ENCODE measurements around the gene APOLD1.
"Not testable (repeated sequence)": the region's sequence is repeated elsewhere in the genome, so short reads cannot be mapped to it uniquely, and the experiment has no call there.

DNA sequence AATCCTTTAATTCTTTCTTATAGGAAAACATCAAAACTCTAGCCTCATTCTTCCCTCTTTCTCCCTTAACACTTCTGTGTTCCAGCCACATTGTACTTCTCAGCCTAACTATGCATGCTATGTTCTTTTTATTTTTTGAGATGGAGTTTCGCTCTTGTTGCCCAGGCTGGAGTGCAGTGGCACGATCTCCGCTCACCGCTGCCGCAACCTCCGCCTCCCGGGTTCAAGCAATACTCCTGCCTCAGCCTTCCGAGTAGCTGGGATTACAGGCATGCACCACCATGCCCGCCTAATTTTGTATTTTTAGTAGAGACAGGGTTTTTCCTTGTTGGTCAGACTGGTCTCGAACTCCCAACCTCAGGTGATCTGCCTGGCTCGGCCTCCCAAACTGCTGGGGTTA lies 34.9 kb downstream of the APOLD1 start:
- TF ChIP-seq, protein P1, sequence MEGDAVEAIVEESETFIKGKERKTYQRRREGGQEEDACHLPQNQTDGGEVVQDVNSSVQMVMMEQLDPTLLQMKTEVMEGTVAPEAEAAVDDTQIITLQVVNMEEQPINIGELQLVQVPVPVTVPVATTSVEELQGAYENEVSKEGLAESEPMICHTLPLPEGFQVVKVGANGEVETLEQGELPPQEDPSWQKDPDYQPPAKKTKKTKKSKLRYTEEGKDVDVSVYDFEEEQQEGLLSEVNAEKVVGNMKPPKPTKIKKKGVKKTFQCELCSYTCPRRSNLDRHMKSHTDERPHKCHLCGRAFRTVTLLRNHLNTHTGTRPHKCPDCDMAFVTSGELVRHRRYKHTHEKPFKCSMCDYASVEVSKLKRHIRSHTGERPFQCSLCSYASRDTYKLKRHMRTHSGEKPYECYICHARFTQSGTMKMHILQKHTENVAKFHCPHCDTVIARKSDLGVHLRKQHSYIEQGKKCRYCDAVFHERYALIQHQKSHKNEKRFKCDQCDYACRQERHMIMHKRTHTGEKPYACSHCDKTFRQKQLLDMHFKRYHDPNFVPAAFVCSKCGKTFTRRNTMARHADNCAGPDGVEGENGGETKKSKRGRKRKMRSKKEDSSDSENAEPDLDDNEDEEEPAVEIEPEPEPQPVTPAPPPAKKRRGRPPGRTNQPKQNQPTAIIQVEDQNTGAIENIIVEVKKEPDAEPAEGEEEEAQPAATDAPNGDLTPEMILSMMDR (IDR thresholded peaks at IDR 0.05; ENCODE audit: insufficient read depth, low read length) = not testable (repeated sequence)
- TF ChIP-seq POLR2AphosphoS5 (IDR thresholded peaks at IDR 0.05; ENCODE audit: low read depth); REST (IDR thresholded peaks at IDR 0.05; ENCODE audit: insufficient replicate concordance, low read depth); SPI1 (IDR thresholded peaks at IDR 0.05; ENCODE audit: borderline replicate concordance, low read depth); GABPA (IDR thresholded peaks at IDR 0.05; ENCODE audit: low read depth): not testable (repeated sequence)

Measured in HL-60 (cell line).